ENCODE results near the gene CHRM5. TPM values are rescaled to one million over a fixed set of nuclear protein-coding genes. Genes with fewer than 3 reads are reported as not detected.
"Not testable (repeated sequence)": the region's sequence is repeated elsewhere in the genome, so short reads cannot be mapped to it uniquely, and the experiment has no call there.

CHRM5 gene
- total RNA-seq, 1 donor from 2014 or later: not detected

- Mint-ChIP-seq H3K4me3 (ENCODE audit: unreplicated experiment) (no peak overlapping the region), H3K36me3 (ENCODE audit: low read depth) (peaks cover 5% of the 10 kb centered on the region)
These were observed 45.4 kb downstream of the CHRM5 start for GRCh38 chr15:34013746-34014145.

DNA sequence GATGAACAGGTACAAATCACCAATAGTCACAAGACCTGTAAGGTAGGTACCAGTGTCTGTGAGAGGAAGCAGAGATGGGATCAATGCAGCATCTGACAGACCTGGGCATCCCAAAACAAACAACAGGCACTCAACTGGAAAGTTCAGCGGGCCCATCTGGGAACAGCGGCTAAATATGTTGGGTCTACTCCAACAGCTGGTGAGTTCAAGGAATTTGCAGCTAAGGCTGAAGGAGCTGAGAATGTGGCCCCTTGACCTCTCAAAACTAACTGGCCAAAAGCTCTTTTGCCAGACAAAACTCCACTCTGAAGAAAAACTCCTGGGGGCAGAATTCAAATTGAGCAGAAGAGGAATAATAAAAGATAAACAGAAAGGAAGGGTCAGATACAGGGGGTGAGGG, 46.3 kb downstream of the CHRM5 start:
- no peak for DNase-seq (ENCODE audit: low spot score)
- Mint-ChIP-seq H3K9me3 (ENCODE audit: low read depth) (no peaks in the 10 kb centered on the region), H3K27ac (ENCODE audit: unreplicated experiment) (peak overlapping the region; percentile 58), H3K4me1 (ENCODE audit: low read depth) (peaks cover 37% of the 10 kb centered on the region), H3K36me3 (ENCODE audit: low read depth) (peaks cover 5% of the 10 kb centered on the region), H3K4me3 (ENCODE audit: unreplicated experiment) (no peak overlapping the region), H3K27me3 (ENCODE audit: low read depth) (no peaks in the 10 kb centered on the region)
- no peak for TF ChIP-seq CTCF (IDR thresholded peaks at IDR 0.05)

More at GRCh38 chr15:34013746-34014145, 45.4 kb downstream of the CHRM5 start:
- no peak for TF ChIP-seq CTCF (IDR thresholded peaks at IDR 0.05)
- DNase-seq (ENCODE audit: low spot score): no peak
- Mint-ChIP-seq H3K9me3 (ENCODE audit: low read depth) (no peaks in the 10 kb centered on the region), H3K27me3 (ENCODE audit: low read depth) (no peaks in the 10 kb centered on the region), H3K4me1 (ENCODE audit: low read depth) (peaks cover 38% of the 10 kb centered on the region), H3K27ac (ENCODE audit: unreplicated experiment) (no peak overlapping the region)

DNA sequence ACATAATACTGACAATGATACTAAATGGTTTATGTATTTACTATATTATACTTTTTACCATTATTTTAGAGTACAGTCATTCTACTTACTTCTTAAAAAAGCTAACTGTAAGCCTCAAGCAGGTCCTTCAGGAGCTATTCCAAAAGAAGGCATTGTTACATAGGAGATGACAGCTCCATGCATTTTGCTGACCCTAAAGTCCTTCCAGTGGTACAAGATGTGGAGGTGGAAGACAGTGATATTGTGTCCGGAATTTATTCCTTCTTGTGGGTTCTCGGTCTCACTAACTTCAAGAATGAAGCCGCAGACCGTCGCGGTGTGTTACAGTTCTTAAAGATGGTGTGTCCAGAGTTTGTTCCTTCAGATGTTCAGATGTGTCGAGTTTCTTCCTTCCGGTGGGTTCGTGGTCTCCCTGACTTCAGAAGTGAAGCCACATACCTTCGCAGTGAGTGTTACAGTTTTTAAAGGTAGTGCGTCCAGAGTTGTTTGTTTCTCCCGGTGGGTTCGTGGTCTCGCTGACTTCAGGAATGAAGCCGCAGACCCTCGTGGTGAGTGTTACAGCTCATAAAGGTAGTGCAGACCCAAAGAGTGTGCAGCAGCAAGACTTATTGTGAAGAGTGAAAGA, 49.8 kb downstream of the CHRM5 start:
- no peak for TF ChIP-seq CTCF (IDR thresholded peaks at IDR 0.05)
- no peaks in the 10 kb centered on the region for H3K27me3 Mint-ChIP-seq (ENCODE audit: low read depth)
- peaks cover 5% of the 10 kb centered on the region for H3K36me3 Mint-ChIP-seq (ENCODE audit: low read depth)
- no peaks in the 10 kb centered on the region for H3K9me3 Mint-ChIP-seq (ENCODE audit: low read depth)
- DNase-seq (ENCODE audit: low spot score): no peak
- no peak overlapping the region for H3K27ac Mint-ChIP-seq (ENCODE audit: unreplicated experiment)
- peaks cover 26% of the 10 kb centered on the region for H3K4me1 Mint-ChIP-seq (ENCODE audit: low read depth)
- H3K4me3 Mint-ChIP-seq (ENCODE audit: unreplicated experiment): no peak overlapping the region

GRCh38 chr15:34018738-34019137, 50.4 kb downstream of the CHRM5 start:
- H3K9me3 Mint-ChIP-seq (ENCODE audit: low read depth); H3K36me3 Mint-ChIP-seq (ENCODE audit: low read depth): not testable (repeated sequence)
- peaks cover 22% of the 10 kb centered on the region for H3K4me1 Mint-ChIP-seq (ENCODE audit: low read depth)

DNA sequence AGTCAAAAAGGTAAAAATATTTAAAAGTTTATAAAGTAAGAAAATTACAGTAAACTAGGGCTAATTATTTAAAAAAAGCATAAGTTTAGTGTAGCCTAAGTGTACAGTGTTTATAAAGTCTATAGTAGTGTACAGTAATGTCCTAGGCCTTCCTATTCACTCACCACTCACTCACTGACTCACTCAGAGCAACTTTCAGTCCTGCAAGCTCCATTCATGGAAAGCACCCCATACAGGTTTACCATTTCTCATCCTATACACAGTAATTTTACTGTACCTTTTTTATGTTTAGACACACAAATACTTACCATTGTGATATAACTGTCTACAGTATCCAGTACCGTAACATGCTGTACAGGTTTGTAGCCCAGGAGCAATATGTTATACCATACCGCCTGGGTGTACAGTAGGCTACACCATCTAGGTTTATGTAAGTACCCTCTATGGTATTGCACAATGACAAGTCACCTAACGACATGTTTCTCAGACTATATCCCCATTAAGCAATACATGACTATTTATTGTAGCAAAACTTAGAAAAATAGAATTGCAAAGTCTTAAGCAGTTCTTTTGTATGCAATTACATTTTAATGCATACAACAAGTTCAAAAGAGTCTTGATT, 51.2 kb downstream of the CHRM5 start:
- H3K36me3 Mint-ChIP-seq (ENCODE audit: low read depth): peaks cover 5% of the 10 kb centered on the region
- H3K9me3 Mint-ChIP-seq (ENCODE audit: low read depth): no peaks in the 10 kb centered on the region
- H3K27me3 Mint-ChIP-seq (ENCODE audit: low read depth): no peaks in the 10 kb centered on the region
- peaks cover 17% of the 10 kb centered on the region for H3K4me1 Mint-ChIP-seq (ENCODE audit: low read depth)
- TF ChIP-seq CTCF (IDR thresholded peaks at IDR 0.05): no peak
- H3K4me3 Mint-ChIP-seq (ENCODE audit: unreplicated experiment): no peak overlapping the region
- no peak overlapping the region for H3K27ac Mint-ChIP-seq (ENCODE audit: unreplicated experiment)
- DNase-seq (ENCODE audit: low spot score): no peak

More at GRCh38 chr15:34018738-34019137, 50.4 kb downstream of the CHRM5 start:
- DNase-seq (ENCODE audit: low spot score); H3K27me3 Mint-ChIP-seq (ENCODE audit: low read depth); H3K27ac Mint-ChIP-seq (ENCODE audit: unreplicated experiment); H3K4me3 Mint-ChIP-seq (ENCODE audit: unreplicated experiment): not testable (repeated sequence)

GRCh38 chr15:34023907-34024306, 55.6 kb downstream of the CHRM5 start:
- Mint-ChIP-seq H3K36me3 (ENCODE audit: low read depth) (no peaks in the 10 kb centered on the region), H3K4me1 (ENCODE audit: low read depth) (peaks cover 3% of the 10 kb centered on the region), H3K27me3 (ENCODE audit: low read depth) (no peaks in the 10 kb centered on the region), H3K4me3 (ENCODE audit: unreplicated experiment) (no peak overlapping the region), H3K27ac (ENCODE audit: unreplicated experiment) (no peak overlapping the region), H3K9me3 (ENCODE audit: low read depth) (peaks cover 4% of the 10 kb centered on the region)
- no peak for DNase-seq (ENCODE audit: low spot score)
- TF ChIP-seq CTCF (IDR thresholded peaks at IDR 0.05): no peak

Measured in chondrocyte (in vitro differentiated cells).